Upper lobe of left lung (tissue), 6 donors: ENCODE data around the gene SNX30. TPM values are rescaled to one million over a fixed set of nuclear protein-coding genes. Genes with fewer than 3 reads are reported as not detected.

Experiments
- ATAC-seq, 2 donors: fragments of 200-7000 bp; cut with Tn5 transposase; one replicate each; pipeline ENCODE4 v1.9.1; 2022; ENCODE audit warnings: mild to moderate bottlenecking in 2 of 2, moderate library complexity in 2 of 2; ENCODE audit not compliant: low FRiP score in 2 of 2
- DNase-seq, 2 donors: peaks; one replicate each; pipeline ENCODE4 v3.0.0-alpha.2; 2019 to 2020
- H3K27ac ChIP-seq, 4 donors: fragments of 200-600 bp; sonication (generic); one replicate each; pipeline ENCODE4 v1.5.1; 2016 to 2019
- H3K27me3 ChIP-seq, 4 donors: fragments of 200-600 bp; sonication (generic); one replicate each; pipeline ENCODE4 v1.5.1; 2017 to 2019
- H3K36me3 ChIP-seq, 4 donors: fragments of 200-600 bp; sonication (generic); one replicate each; pipeline ENCODE4 v1.5.1; 2016 to 2019
- H3K4me1 ChIP-seq, 4 donors: fragments of 200-600 bp; sonication (generic); one replicate each; pipeline ENCODE4 v1.5.1; 2018 to 2019
- H3K4me3 ChIP-seq, 4 donors: fragments of 200-600 bp; sonication (generic); one replicate each; pipeline ENCODE4 v1.5.1; 2017 to 2019; ENCODE audit warnings: mild to moderate bottlenecking in 2 of 4, moderate library complexity in 1 of 4
- H3K9me3 ChIP-seq, 4 donors: fragments of 200-600 bp; sonication (generic); one replicate each; pipeline ENCODE4 v1.5.1; 2018 to 2019
- EP300 ChIP-seq, 4 donors: sonication (generic); formaldehyde crosslinking; IDR thresholded peaks; one replicate each; pipeline ENCODE4 v1.5.1; 2017; ENCODE audit warnings: antibody characterized with exemption in 4 of 4, control low read depth in 2 of 4
- POLR2A ChIP-seq, 4 donors: fragments of 450-650 bp; IDR thresholded peaks; one replicate each; pipeline ENCODE4 v1.5.1; 2016 to 2017; ENCODE audit warnings: antibody characterized with exemption in 4 of 4, mild to moderate bottlenecking in 2 of 4
- POLR2AphosphoS5 ChIP-seq, 2 donors: sonication (generic); formaldehyde crosslinking; IDR thresholded peaks; one replicate each; pipeline ENCODE4 v1.5.1; 2017; ENCODE audit warnings: antibody characterized with exemption in 2 of 2
- WGBS, 2 donors: methylation state at CpG; one replicate each; pipeline ENCODE4 v1.1.5; 2017 to 2018; 5-methylcytosine and 5-hydroxymethylcytosine counted together
- total RNA-seq, 6 donors: library from RNA; depleted of rRNA in 4 of 6; stranded (reverse); fragments of >200 nt in 4 of 6; gene quantifications; one replicate each; pipeline versions ENCODE4 v1.1.0 to v1.2.1, GENCODE V29; 2016 to 2021
- TF ChIP-seq, protein P1 (sequence below), 6 experiments: fragments of 450-650 bp in 4 of 6; fragments of 200-600 bp in 2 of 6; sonication (generic) in 2 of 6; IDR thresholded peaks; one replicate each; pipeline ENCODE4 v1.5.1; 2016 to 2019; ENCODE audit warnings: antibody characterized with exemption in 6 of 6
- donor health status: DM: no; HTN: no; CAD: no; lungs with moderate emphysema.
- donor health status: DM: no; HTN: yes; CAD: no; lungs with severe emphysema.

The SNX30 gene
- total RNA-seq, 6 donors from 2014 or later = 46.9 to 80.1 (median 72.2) TPM

DNA sequence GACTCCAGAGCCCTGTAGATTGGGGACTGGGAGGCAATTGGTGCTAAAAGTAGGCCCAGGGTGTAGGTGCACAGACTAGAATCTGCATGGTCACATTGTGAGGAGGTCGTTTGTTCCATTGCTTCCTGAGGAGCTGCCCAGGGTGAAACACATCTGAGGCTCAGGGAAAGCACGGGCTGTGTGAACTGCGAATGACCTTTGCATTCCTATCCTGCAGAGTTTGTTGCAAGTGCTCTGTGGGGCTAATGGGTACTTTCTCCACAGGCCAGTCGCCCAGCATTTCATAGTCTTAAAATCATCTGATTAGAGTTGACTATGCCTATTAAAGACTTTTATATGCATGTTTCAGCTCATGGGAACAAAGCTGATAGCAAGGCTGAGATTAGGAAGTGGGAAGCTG is 154.5 kb downstream of the SNX30 start:
- no peak overlapping the region for H3K4me3 ChIP-seq
- no peaks in the 10 kb centered on the region for H3K27me3 ChIP-seq
- DNase-seq = no peak
- TF ChIP-seq POLR2AphosphoS5 (IDR thresholded peaks at IDR 0.05) = no peak
- TF ChIP-seq, protein P1, sequence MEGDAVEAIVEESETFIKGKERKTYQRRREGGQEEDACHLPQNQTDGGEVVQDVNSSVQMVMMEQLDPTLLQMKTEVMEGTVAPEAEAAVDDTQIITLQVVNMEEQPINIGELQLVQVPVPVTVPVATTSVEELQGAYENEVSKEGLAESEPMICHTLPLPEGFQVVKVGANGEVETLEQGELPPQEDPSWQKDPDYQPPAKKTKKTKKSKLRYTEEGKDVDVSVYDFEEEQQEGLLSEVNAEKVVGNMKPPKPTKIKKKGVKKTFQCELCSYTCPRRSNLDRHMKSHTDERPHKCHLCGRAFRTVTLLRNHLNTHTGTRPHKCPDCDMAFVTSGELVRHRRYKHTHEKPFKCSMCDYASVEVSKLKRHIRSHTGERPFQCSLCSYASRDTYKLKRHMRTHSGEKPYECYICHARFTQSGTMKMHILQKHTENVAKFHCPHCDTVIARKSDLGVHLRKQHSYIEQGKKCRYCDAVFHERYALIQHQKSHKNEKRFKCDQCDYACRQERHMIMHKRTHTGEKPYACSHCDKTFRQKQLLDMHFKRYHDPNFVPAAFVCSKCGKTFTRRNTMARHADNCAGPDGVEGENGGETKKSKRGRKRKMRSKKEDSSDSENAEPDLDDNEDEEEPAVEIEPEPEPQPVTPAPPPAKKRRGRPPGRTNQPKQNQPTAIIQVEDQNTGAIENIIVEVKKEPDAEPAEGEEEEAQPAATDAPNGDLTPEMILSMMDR (IDR thresholded peaks at IDR 0.05) = no peak
- TF ChIP-seq POLR2A (IDR thresholded peaks at IDR 0.05) = no peak
- no peak for TF ChIP-seq EP300 (IDR thresholded peaks at IDR 0.05)
- ATAC-seq = no peak
- WGBS, 2 donors = 57 to 63% methylated on average over 4 of the region's 4 CpGs
- H3K9me3 ChIP-seq = no peaks in the 10 kb centered on the region
- H3K36me3 ChIP-seq = no peaks in the 10 kb centered on the region
- H3K4me1 ChIP-seq = peaks cover 0 to 3% (median 0%) of the 10 kb centered on the region in 4 donors
- H3K27ac ChIP-seq = no peak overlapping the region

DNA sequence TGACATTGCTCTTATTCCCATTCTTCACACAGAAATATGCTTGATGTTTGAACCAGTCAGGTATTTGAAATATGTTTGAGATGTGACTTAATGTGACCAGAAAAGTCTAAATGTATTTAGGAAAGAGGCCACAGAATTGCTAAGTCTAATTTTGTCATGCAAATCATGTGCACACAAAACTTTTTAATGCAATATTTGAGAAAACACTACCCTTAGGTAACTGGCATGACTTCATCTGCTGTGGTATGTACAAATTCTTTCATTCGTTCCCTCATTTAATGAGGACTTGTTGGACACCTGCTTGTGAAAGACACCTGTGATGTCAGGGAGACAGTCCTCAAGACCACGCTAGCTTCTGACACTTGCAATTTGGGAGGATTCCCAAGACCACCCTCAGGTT is 161.2 kb downstream of the SNX30 start:
- H3K27me3 ChIP-seq = no peaks in the 10 kb centered on the region
- no peak for TF ChIP-seq EP300 (IDR thresholded peaks at IDR 0.05)
- TF ChIP-seq POLR2A (IDR thresholded peaks at IDR 0.05) = no peak
- no peak for TF ChIP-seq POLR2AphosphoS5 (IDR thresholded peaks at IDR 0.05)
- TF ChIP-seq, protein P1 (IDR thresholded peaks at IDR 0.05) = no peak
- H3K4me1 ChIP-seq = no peaks in the 10 kb centered on the region
- WGBS, 2 donors = 61 to 76% methylated on average over 2 of the region's 2 CpGs
- no peak overlapping the region for H3K27ac ChIP-seq
- DNase-seq = no peak
- H3K4me3 ChIP-seq = no peak overlapping the region
- no peaks in the 10 kb centered on the region for H3K36me3 ChIP-seq
- no peak for ATAC-seq
- no peaks in the 10 kb centered on the region for H3K9me3 ChIP-seq

DNA sequence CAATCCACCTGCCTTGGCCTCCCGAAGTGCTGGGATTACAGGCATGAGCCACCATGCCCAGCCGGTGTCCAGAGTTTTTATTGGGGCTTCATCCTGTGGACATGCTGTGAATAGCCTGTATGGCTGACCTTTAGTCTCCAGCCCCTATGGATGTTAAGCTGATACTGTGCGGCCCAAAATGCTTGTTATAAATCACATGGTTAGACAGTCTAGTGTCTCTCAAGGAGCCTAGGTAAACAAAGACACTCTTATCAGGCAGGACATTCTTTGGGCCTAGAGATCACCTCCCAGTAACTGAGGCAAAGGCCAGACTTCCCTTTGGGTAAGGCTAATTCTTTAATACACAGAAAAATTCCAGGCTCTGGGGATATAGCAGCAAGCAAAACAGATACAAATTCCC is 162.1 kb downstream of the SNX30 start:
- Histone ChIP-seq H3K9me3 (no peaks in the 10 kb centered on the region), H3K27ac (no peak overlapping the region), H3K36me3 (no peaks in the 10 kb centered on the region), H3K27me3 (no peaks in the 10 kb centered on the region), H3K4me1 (no peaks in the 10 kb centered on the region), H3K4me3 (no peak overlapping the region)
- DNase-seq (no peak), ATAC-seq (no peak)
- TF ChIP-seq, protein P1 (IDR thresholded peaks at IDR 0.05) = no peak
- no peak for TF ChIP-seq EP300 (IDR thresholded peaks at IDR 0.05)
- no peak for TF ChIP-seq POLR2A (IDR thresholded peaks at IDR 0.05)
- TF ChIP-seq POLR2AphosphoS5 (IDR thresholded peaks at IDR 0.05) = no peak
- WGBS, 2 donors = 92 to 100% methylated on average over 2 to 3 of the region's 3 CpGs

DNA sequence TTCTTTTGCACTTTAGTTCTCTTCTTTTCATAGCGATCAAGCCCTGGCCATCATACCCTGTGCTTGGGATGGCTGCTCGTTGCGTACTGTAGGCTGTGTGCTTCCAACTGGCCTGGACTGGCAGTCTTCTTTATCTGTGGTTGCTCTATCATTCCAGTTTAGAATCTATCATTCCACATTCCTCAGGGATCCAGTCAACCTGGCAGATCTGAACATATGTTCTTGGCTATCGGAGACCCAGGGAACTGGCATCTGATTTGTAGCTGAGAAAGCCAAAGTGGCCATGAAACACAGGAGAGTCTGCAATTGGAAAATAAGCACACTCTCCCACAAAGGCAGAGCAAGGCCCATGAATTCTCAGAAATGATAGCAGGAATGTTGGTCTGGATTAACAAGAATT is 162.8 kb downstream of the SNX30 start:
- ATAC-seq (no peak), DNase-seq (no peak)
- Histone ChIP-seq H3K27me3 (no peaks in the 10 kb centered on the region), H3K4me3 (no peak overlapping the region), H3K9me3 (no peaks in the 10 kb centered on the region), H3K27ac (no peak overlapping the region), H3K36me3 (no peaks in the 10 kb centered on the region), H3K4me1 (no peaks in the 10 kb centered on the region)
- no peak for TF ChIP-seq EP300 (IDR thresholded peaks at IDR 0.05)
- no peak for TF ChIP-seq POLR2A (IDR thresholded peaks at IDR 0.05)
- TF ChIP-seq POLR2AphosphoS5 (IDR thresholded peaks at IDR 0.05) = no peak
- TF ChIP-seq, protein P1 (IDR thresholded peaks at IDR 0.05) = no peak
- 89 to 94% methylated on average over 4 of the region's 4 CpGs for WGBS, 2 donors

DNA sequence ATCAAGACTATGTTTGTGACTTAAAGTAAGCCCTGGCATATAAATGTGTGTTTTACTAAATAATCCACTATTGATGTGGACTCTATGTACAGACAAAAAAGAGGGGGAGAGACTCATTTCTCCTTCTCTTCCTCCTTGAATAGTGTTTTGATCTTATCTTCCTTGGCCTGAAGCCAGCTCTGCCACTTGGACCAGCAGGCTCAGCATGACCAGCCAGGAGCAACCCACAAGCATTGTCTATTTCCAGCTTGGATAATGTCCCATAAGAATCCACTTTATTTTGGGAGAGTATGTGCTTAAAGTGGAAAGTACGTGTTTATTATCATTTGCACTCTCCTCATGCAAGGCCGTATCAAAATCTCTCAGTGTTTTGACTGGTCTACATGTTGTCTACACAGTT is 164.0 kb downstream of the SNX30 start:
- WGBS, 2 donors = 76 to 79% methylated on average over 2 of the region's 2 CpGs
- no peak for ATAC-seq

More for the DNA sequence above, 164.0 kb downstream of the SNX30 start:
- Histone ChIP-seq H3K4me1 (no peaks in the 10 kb centered on the region), H3K27me3 (no peaks in the 10 kb centered on the region), H3K36me3 (no peaks in the 10 kb centered on the region), H3K9me3 (no peaks in the 10 kb centered on the region), H3K4me3 (no peak overlapping the region), H3K27ac (no peak overlapping the region)
- TF ChIP-seq POLR2A (IDR thresholded peaks at IDR 0.05) (no peak), EP300 (IDR thresholded peaks at IDR 0.05) (no peak), POLR2AphosphoS5 (IDR thresholded peaks at IDR 0.05) (no peak)
- TF ChIP-seq, protein P1 (IDR thresholded peaks at IDR 0.05) = no peak
- DNase-seq = no peak
